OCI-LY7 (cell line): ENCODE measurements around the gene SLC6A18.

Experiments
- EZH2phosphoT487 ChIP-seq: fragments of 200-600 bp; sonication (generic); IDR thresholded peaks from 2 replicates; pipeline ENCODE4 v1.6.1; 2018; ENCODE audit warnings: low read depth, borderline replicate concordance, mild to moderate bottlenecking, mixed run types, antibody characterized with exemption, low read length, moderate library complexity, mixed read lengths
- TF ChIP-seq, protein P1 (sequence below): fragments of 200-600 bp; sonication (generic); conservative IDR thresholded peaks from 2 replicates; pipeline ENCODE4 v1.5.1; 2014; ENCODE audit warnings: mild to moderate bottlenecking, antibody characterized with exemption, low read length, moderate library complexity, mixed read lengths

DNA sequence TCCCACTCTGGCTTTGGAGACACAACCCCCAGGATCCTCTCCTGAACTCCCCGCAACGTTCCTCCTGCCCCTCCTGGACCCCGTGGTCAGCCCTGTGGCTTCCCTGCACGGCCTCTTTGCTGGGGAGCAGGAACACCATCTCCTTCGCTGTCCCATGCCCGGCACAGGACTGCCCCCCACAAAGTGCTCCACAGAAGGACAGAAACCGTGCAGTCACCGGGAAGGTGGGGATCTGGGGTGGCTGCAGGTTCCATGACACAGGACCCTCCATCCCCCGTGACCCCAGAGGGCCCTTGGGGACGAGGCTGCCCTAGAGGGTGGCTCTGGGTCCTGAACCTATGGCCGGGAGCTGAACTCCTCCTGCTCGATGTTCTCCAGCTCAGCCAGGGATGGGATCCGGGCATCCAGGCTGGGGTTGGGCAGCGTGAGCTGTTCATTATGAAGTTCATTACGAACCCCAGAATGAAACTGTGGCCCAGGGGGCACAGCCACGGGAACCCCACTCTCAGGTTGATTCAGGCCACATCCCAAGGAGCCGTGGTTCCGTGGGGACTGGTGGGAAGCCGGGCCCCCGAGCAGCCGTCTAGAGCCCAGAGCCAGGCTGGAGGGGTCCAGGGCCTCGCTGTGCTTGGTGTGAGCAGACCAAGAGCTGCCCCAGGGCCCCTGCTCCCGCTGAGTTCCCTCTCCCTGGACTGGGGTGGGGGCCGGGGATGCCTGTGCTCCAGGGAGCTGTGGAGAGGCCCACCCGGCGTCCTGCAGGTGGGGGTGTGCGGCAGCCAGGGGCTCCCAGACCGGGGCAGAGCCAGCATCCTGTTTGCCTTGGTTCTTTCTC is 24.5 kb upstream of the SLC6A18 start:
- TF ChIP-seq, protein P1, sequence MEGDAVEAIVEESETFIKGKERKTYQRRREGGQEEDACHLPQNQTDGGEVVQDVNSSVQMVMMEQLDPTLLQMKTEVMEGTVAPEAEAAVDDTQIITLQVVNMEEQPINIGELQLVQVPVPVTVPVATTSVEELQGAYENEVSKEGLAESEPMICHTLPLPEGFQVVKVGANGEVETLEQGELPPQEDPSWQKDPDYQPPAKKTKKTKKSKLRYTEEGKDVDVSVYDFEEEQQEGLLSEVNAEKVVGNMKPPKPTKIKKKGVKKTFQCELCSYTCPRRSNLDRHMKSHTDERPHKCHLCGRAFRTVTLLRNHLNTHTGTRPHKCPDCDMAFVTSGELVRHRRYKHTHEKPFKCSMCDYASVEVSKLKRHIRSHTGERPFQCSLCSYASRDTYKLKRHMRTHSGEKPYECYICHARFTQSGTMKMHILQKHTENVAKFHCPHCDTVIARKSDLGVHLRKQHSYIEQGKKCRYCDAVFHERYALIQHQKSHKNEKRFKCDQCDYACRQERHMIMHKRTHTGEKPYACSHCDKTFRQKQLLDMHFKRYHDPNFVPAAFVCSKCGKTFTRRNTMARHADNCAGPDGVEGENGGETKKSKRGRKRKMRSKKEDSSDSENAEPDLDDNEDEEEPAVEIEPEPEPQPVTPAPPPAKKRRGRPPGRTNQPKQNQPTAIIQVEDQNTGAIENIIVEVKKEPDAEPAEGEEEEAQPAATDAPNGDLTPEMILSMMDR, result no peak
- no peak for TF ChIP-seq EZH2phosphoT487
